HCT116 (cell line): ENCODE results near the gene OLFML2A. TPM values are rescaled to one million over a fixed set of nuclear protein-coding genes. Genes with fewer than 3 reads are reported as not detected.

Experiments
- ATAC-seq: fragments of 200-7000 bp; cut with Tn5 transposase; 2 replicates; pipeline ENCODE4 v1.9.1; 2020; ENCODE audit warnings: mild to moderate bottlenecking, moderate library complexity
- BruUV-seq: library from RNA; stranded (reverse); fragments of 400-500 nt; replicated peaks from 2 replicates; lab custom pipeline; 2021; lab: Mats Ljungman, UMichigan
- CTCF ChIA-PET: fragments of 300-600 bp; sonication (Branson Sonifier 250); formaldehyde crosslinking; loops from one replicate; lab custom pipeline; 2021; ENCODE audit warnings: antibody characterized with exemption; lab: Charles Lee
- POLR2A ChIA-PET: fragments of 300-600, 350-600 bp; sonication (Branson Sonifier 250); formaldehyde crosslinking; loops from one replicate; lab custom pipeline; 2021; ENCODE audit warnings: antibody characterized with exemption; lab: Charles Lee
- RAD21 ChIA-PET, 2 experiments: fragments of 300-600 bp; sonication (Branson Sonifier 250); formaldehyde crosslinking; loops; one replicate each; lab custom pipeline; 2023; ENCODE audit warnings: low total read pairs in 2 of 2; ENCODE audit not compliant: uncharacterized antibody in 2 of 2, unreplicated experiment in 2 of 2, low non-redundant PET in 1 of 2; lab: Charles Lee
- DNase-seq: peaks from one replicate; pipeline ENCODE4 v3.0.0-alpha.2; 2010; ENCODE audit warnings: low read depth, low spot score
- H2AFZ ChIP-seq: fragments of 200-600 bp; shearing (Covaris generic), sonication (generic); 2 replicates; pipeline ENCODE4 v1.6.1; 2017; ENCODE audit warnings: low read depth, mixed run types, mixed read lengths, antibody characterized with exemption, low read length; ENCODE audit not compliant: poor library complexity, severe bottlenecking
- H3K27ac ChIP-seq: 2 replicates; pipeline ENCODE4 v1.5.1; 2012; ENCODE audit warnings: low read depth, low read length
- H3K27me3 ChIP-seq: fragments of 200-600 bp; sonication (generic); 2 replicates; pipeline ENCODE4 v1.6.1; 2016; ENCODE audit warnings: mixed run types, low read length, mixed read lengths; ENCODE audit not compliant: insufficient read depth
- H3K36me3 ChIP-seq, 2 experiments: fragments of 200-500 bp in 1 of 2; fragments of 200-600 bp in 1 of 2; sonication (Bioruptor generic) in 1 of 2; sonication (generic) in 1 of 2; 2 replicates each; pipeline versions ENCODE4 v1.5.1 to v1.6.1; 2014 to 2016; ENCODE audit warnings: low read length in 2 of 2, inconsistent platforms in 1 of 2, mixed read lengths in 1 of 2, mixed run types in 1 of 2; ENCODE audit not compliant: insufficient read depth in 2 of 2, control insufficient read depth in 1 of 2
- H3K4me1 ChIP-seq, 2 experiments: fragments of 200-600 bp in 1 of 2; sonication (generic) in 1 of 2; 2 replicates each; pipeline versions ENCODE4 v1.5.1 to v1.6.1; 2012 to 2017; ENCODE audit warnings: low read length in 2 of 2, inconsistent platforms in 1 of 2, mild to moderate bottlenecking in 1 of 2, mixed read lengths in 1 of 2, mixed run types in 1 of 2, moderate library complexity in 1 of 2; ENCODE audit not compliant: insufficient read depth in 2 of 2, control insufficient read depth in 1 of 2
- H3K4me2 ChIP-seq: fragments of 200-600 bp; sonication (generic); 2 replicates; pipeline ENCODE4 v1.6.1; 2017; ENCODE audit warnings: mixed run types, low read length, mixed read lengths
- H3K4me3 ChIP-seq, 2 experiments: fragments of 200-600 bp in 1 of 2; sonication (generic) in 1 of 2; replicated peaks in 1 of 2; 2 replicates each; pipeline ENCODE4 v1.5.1; 2011 to 2016; ENCODE audit warnings: low read length in 2 of 2, control low read depth in 1 of 2, low read depth in 1 of 2, mild to moderate bottlenecking in 1 of 2, mixed read lengths in 1 of 2, mixed run types in 1 of 2
- H3K79me2 ChIP-seq: fragments of 200-600 bp; sonication (generic); 2 replicates; pipeline ENCODE4 v1.6.1; 2017; ENCODE audit warnings: mild to moderate bottlenecking, mixed run types, low read length, moderate library complexity, mixed read lengths; ENCODE audit not compliant: insufficient read depth
- H3K9ac ChIP-seq: fragments of 200-600 bp; sonication (generic); 2 replicates; pipeline ENCODE4 v1.6.1; 2016; ENCODE audit warnings: low read length, mixed read lengths
- H3K9me2 ChIP-seq: fragments of 200-600 bp; sonication (generic), shearing (Covaris generic); 2 replicates; pipeline ENCODE4 v1.6.1; 2017; ENCODE audit warnings: mixed run types, mild to moderate bottlenecking, moderate library complexity; ENCODE audit not compliant: insufficient read depth
- H3K9me3 ChIP-seq, 2 experiments: fragments of 200-500 bp in 1 of 2; fragments of 200-600 bp in 1 of 2; sonication (Bioruptor generic) in 1 of 2; sonication (generic) in 1 of 2; 2 replicates each; pipeline ENCODE4 v1.6.1; 2014 to 2017; ENCODE audit warnings: low read length in 2 of 2, mixed read lengths in 2 of 2, inconsistent platforms in 1 of 2, low read depth in 1 of 2, mild to moderate bottlenecking in 1 of 2, mixed run types in 1 of 2, moderate library complexity in 1 of 2; ENCODE audit not compliant: control insufficient read depth in 1 of 2, insufficient read depth in 1 of 2
- H4K20me1 ChIP-seq: fragments of 200-600 bp; sonication (generic), shearing (Covaris generic); 2 replicates; pipeline ENCODE4 v1.6.1; 2017; ENCODE audit warnings: mixed run types, mild to moderate bottlenecking, moderate library complexity; ENCODE audit not compliant: insufficient read depth
- CBX3 ChIP-seq: IDR thresholded peaks from 2 replicates; pipeline ENCODE4 v1.6.1; 2012; ENCODE audit warnings: low read depth
- CEBPB ChIP-seq: IDR thresholded peaks from 2 replicates; pipeline ENCODE4 v1.6.1; 2012; ENCODE audit warnings: low read depth
- ELF1 ChIP-seq: IDR thresholded peaks from 2 replicates; pipeline ENCODE4 v1.6.1; 2012; ENCODE audit warnings: low read depth, borderline replicate concordance
- EZH2phosphoT487 ChIP-seq: fragments of 200-600 bp; IDR thresholded peaks from 2 replicates; pipeline ENCODE4 v1.6.1; 2018; ENCODE audit warnings: antibody characterized with exemption, borderline replicate concordance
- JUND ChIP-seq: IDR thresholded peaks from 2 replicates; pipeline ENCODE4 v1.6.1; 2012
- POLR2AphosphoS5 ChIP-seq: IDR thresholded peaks from 2 replicates; pipeline ENCODE4 v1.6.1; 2011; ENCODE audit warnings: mild to moderate bottlenecking, low read depth, low read length, moderate library complexity
- RAD21 ChIP-seq: IDR thresholded peaks from 2 replicates; pipeline ENCODE4 v1.6.1; 2012; ENCODE audit warnings: low read depth, mild to moderate bottlenecking
- REST ChIP-seq: IDR thresholded peaks from 2 replicates; pipeline ENCODE4 v1.6.1; 2012; ENCODE audit warnings: low read depth
- SP1 ChIP-seq: IDR thresholded peaks from 2 replicates; pipeline ENCODE4 v1.6.1; 2012; ENCODE audit warnings: low read depth
- ZBTB33 ChIP-seq: IDR thresholded peaks from 2 replicates; pipeline ENCODE4 v1.6.1; 2011; ENCODE audit warnings: mild to moderate bottlenecking, low read length, moderate library complexity; ENCODE audit not compliant: insufficient replicate concordance; ENCODE audit errors: extremely low read depth
- ZNF274 ChIP-seq: fragments of 200-500 bp; sonication (Bioruptor generic); IDR thresholded peaks from 2 replicates; pipeline ENCODE4 v1.6.1; 2014; ENCODE audit warnings: mild to moderate bottlenecking, low read depth, low read length, inconsistent platforms
- intact Hi-C: fragments of 100-400 bp; cut with micrococcal nuclease; formaldehyde crosslinking; loops from 2 replicates; pipeline ENCODE4 v1.10.0; 2022
- total RNA-seq: library from RNA; stranded (reverse); gene quantifications from one replicate; pipeline ENCODE4 v1.2.1, GENCODE V29; 2021; ENCODE audit not compliant: unreplicated experiment

Gene OLFML2A
- total RNA-seq, 1 experiment from 2014 or later: 6.3 TPM

GRCh38 chr9:124741662-124742061 is 35.3 kb upstream of the OLFML2A start:
- Histone ChIP-seq H3K9ac (no peak overlapping the region), H3K79me2 (peaks cover 73% of the 10 kb centered on the region), H3K4me3 (no peak overlapping the region), H3K36me3 (no peaks in the 10 kb centered on the region)
- POLR2A ChIA-PET: interaction anchor here (1.0 kb wide), 1 partner anchor 30 kb away, joined by 4 read pairs; the partner anchor contains the start of gene NR6A1
- TF ChIP-seq RAD21 (no peak), ZNF274 (no peak), JUND (no peak), SP1 (no peak), POLR2AphosphoS5 (no peak), ELF1 (no peak), CBX3 (no peak), REST (no peak), CEBPB (no peak), EZH2phosphoT487 (no peak), ZBTB33 (no peak)
- TF ChIP-seq, all 23 proteins: peak for 0
- intact Hi-C loops: no loop called here
- H3K9me2 ChIP-seq: no peaks in the 10 kb centered on the region
- H3K4me1 ChIP-seq: peaks cover 23 to 35% of the 10 kb centered on the region in 2 experiments
- H3K9me3 ChIP-seq: no peaks in the 10 kb centered on the region
- no TSS peak for BruUV-seq
- no peaks in the 10 kb centered on the region for H3K27me3 ChIP-seq
- ATAC-seq: no peak
- H3K4me2 ChIP-seq: no peak overlapping the region
- H3K27ac ChIP-seq: no peak overlapping the region
- ChIA-PET CTCF (interaction anchor here (2.6 kb wide), 1 partner anchor 112 kb away, joined by 10 read pairs; the partner anchor contains the start of gene WDR38), RAD21 (no interaction called here)
- no peak overlapping the region for H2AFZ ChIP-seq
- H4K20me1 ChIP-seq: peaks cover 3% of the 10 kb centered on the region; the same call in 1 of the 2 replicates
- no peak for DNase-seq
